Smooth muscle cell (in vitro differentiated cells): Measurements from ENCODE around the gene SPEF2. TPM values are rescaled to one million over a fixed set of nuclear protein-coding genes. Genes with fewer than 3 reads are reported as not detected.

Experiments used
- DNase-seq: peaks from one replicate; lab custom pipeline; 2025; ENCODE audit not compliant: unreplicated experiment; lab: John Stamatoyannopoulos, UW
- H2AFZ ChIP-seq: fragments of 200-600 bp; sonication (generic); 2 replicates; pipeline ENCODE4 v1.6.0; 2016; ENCODE audit warnings: antibody characterized with exemption, low read depth, mild to moderate bottlenecking
- H3F3A ChIP-seq: fragments of 200-600 bp; sonication (generic); 2 replicates; pipeline ENCODE4 v1.6.0; 2017; ENCODE audit warnings: antibody characterized with exemption, low read depth
- H3K27ac ChIP-seq: fragments of 200-600 bp; sonication (generic); 2 replicates; pipeline ENCODE4 v1.5.1; 2016; ENCODE audit warnings: low read depth, mild to moderate bottlenecking
- H3K27me3 ChIP-seq: fragments of 200-600 bp; sonication (generic); 2 replicates; pipeline ENCODE4 v1.6.1; 2016; ENCODE audit warnings: low read depth, mild to moderate bottlenecking
- H3K36me3 ChIP-seq: fragments of 200-600 bp; sonication (generic); 2 replicates; pipeline ENCODE4 v1.5.1; 2016; ENCODE audit warnings: low read depth
- H3K4me1 ChIP-seq: fragments of 200-600 bp; sonication (generic); 2 replicates; pipeline ENCODE4 v1.5.1; 2016; ENCODE audit warnings: low read depth
- H3K4me2 ChIP-seq: fragments of 200-600 bp; sonication (generic); 2 replicates; pipeline ENCODE4 v1.6.0; 2016; ENCODE audit warnings: mild to moderate bottlenecking
- H3K4me3 ChIP-seq: fragments of 200-600 bp; sonication (generic); 2 replicates; pipeline ENCODE4 v1.5.1; 2016; ENCODE audit warnings: mild to moderate bottlenecking
- H3K79me2 ChIP-seq: fragments of 200-600 bp; sonication (generic); 2 replicates; pipeline ENCODE4 v1.6.0; 2016; ENCODE audit warnings: low read depth, mild to moderate bottlenecking
- H3K9ac ChIP-seq: fragments of 200-600 bp; sonication (generic); 2 replicates; pipeline ENCODE4 v1.6.0; 2016; ENCODE audit warnings: low read depth
- H3K9me3 ChIP-seq: fragments of 200-600 bp; sonication (generic); replicated peaks from 2 replicates; pipeline ENCODE4 v1.5.1; 2016; ENCODE audit warnings: low read depth
- H4K20me1 ChIP-seq: fragments of 200-600 bp; sonication (generic); 2 replicates; pipeline ENCODE4 v1.6.0; 2016; ENCODE audit warnings: low read depth
- CTCF ChIP-seq: fragments of 200-600 bp; sonication (generic); IDR thresholded peaks from 2 replicates; pipeline ENCODE4 v1.5.1; 2017; ENCODE audit warnings: borderline replicate concordance, mild to moderate bottlenecking, antibody characterized with exemption; ENCODE audit not compliant: insufficient read depth, poor library complexity, severe bottlenecking
- WGBS: methylation state at CpG from one replicate; pipeline ENCODE4 v1.1.7; 2016; ENCODE audit warnings: low lambda C conversion rate; 5-methylcytosine and 5-hydroxymethylcytosine counted together
- polyA plus RNA-seq: library from polyadenylated mRNA; unstranded; fragments of >200 nt; fragmentation: Nextera tagmentation; extraction: Ambion mirVana; gene quantifications from 2 replicates; pipeline ENCODE4 v1.2.1, GENCODE V29; 2016
- total RNA-seq: library from RNA; depleted of rRNA; stranded (reverse); fragments of >200 nt; gene quantifications from 2 replicates; pipeline ENCODE4 v1.2.3, GENCODE V29; 2014

SPEF2 gene
- total and polyA plus RNA-seq, 2 experiments from 2014 or later = 3.1 to 4.8 TPM

GRCh38 chr5:35753500-35753899 lies 135.8 kb downstream of the SPEF2 start:
- Histone ChIP-seq H3K27ac (no peak overlapping the region), H3K27me3 (no peaks in the 10 kb centered on the region), H3K9me3 (no peaks in the 10 kb centered on the region), H3K79me2 (no peaks in the 10 kb centered on the region), H3K9ac (no peak overlapping the region), H2AFZ (no peak overlapping the region), H3K4me2 (no peak overlapping the region), H4K20me1 (no peaks in the 10 kb centered on the region), H3K4me1 (no peaks in the 10 kb centered on the region), H3F3A (no peaks in the 10 kb centered on the region), H3K36me3 (no peaks in the 10 kb centered on the region), H3K4me3 (no peak overlapping the region)
- no peak for TF ChIP-seq CTCF
- WGBS = 40% methylated on average over 5 of the region's 5 CpGs
- no peak for DNase-seq

- H2AFZ ChIP-seq = no peak overlapping the region
- H3K79me2 ChIP-seq = no peaks in the 10 kb centered on the region
- H3K4me3 ChIP-seq = no peak overlapping the region
- H3K27me3 ChIP-seq = no peaks in the 10 kb centered on the region
- no peaks in the 10 kb centered on the region for H3K9me3 ChIP-seq
- H3K4me2 ChIP-seq = no peak overlapping the region
- WGBS = 19% methylated on average over 1 of the region's 1 CpG
- no peak for DNase-seq
- no peaks in the 10 kb centered on the region for H3F3A ChIP-seq
- no peaks in the 10 kb centered on the region for H4K20me1 ChIP-seq
- H3K4me1 ChIP-seq = no peaks in the 10 kb centered on the region
- no peak overlapping the region for H3K27ac ChIP-seq
- TF ChIP-seq CTCF = no peak
- no peaks in the 10 kb centered on the region for H3K36me3 ChIP-seq
- H3K9ac ChIP-seq = no peak overlapping the region
These were observed 136.8 kb downstream of the SPEF2 start for GRCh38 chr5:35754481-35754880.

GRCh38 chr5:35755966-35756365 lies 138.3 kb downstream of the SPEF2 start:
- Histone ChIP-seq H3K27me3 (no peaks in the 10 kb centered on the region), H3K4me3 (no peak overlapping the region), H2AFZ (no peak overlapping the region), H3K36me3 (no peaks in the 10 kb centered on the region), H3F3A (no peaks in the 10 kb centered on the region), H3K9ac (no peak overlapping the region), H4K20me1 (no peaks in the 10 kb centered on the region), H3K4me2 (no peak overlapping the region), H3K27ac (no peak overlapping the region), H3K4me1 (no peaks in the 10 kb centered on the region), H3K79me2 (no peaks in the 10 kb centered on the region), H3K9me3 (no peaks in the 10 kb centered on the region)
- 83% methylated on average over 5 of the region's 5 CpGs for WGBS
- TF ChIP-seq CTCF = no peak
- DNase-seq = no peak

GRCh38 chr5:35758151-35758724 lies 140.6 kb downstream of the SPEF2 start:
- H4K20me1 ChIP-seq = no peaks in the 10 kb centered on the region
- H3K36me3 ChIP-seq = no peaks in the 10 kb centered on the region
- no peaks in the 10 kb centered on the region for H3K27me3 ChIP-seq
- H3K4me3 ChIP-seq = no peak overlapping the region
- no peak for TF ChIP-seq CTCF
- H3K4me1 ChIP-seq = no peaks in the 10 kb centered on the region
- no peaks in the 10 kb centered on the region for H3K9me3 ChIP-seq
- H3K79me2 ChIP-seq = no peaks in the 10 kb centered on the region
- H3F3A ChIP-seq = no peaks in the 10 kb centered on the region
- 68% methylated on average over 5 of the region's 5 CpGs for WGBS
- no peak overlapping the region for H3K27ac ChIP-seq
- DNase-seq = no peak
- H2AFZ ChIP-seq = no peak overlapping the region
- no peak overlapping the region for H3K4me2 ChIP-seq
- no peak overlapping the region for H3K9ac ChIP-seq
